Activated CD8-positive, alpha-beta memory T cell treated with anti-CD3 and anti-CD28 coated beads, Interleukin-2, amount 50 U/mL, for 4 hours (primary cell): ENCODE results near the gene ACACB.
"Not testable (repeated sequence)": the region's sequence is repeated elsewhere in the genome, so short reads cannot be mapped to it uniquely, and the experiment has no call there.

Experiments used
- DNase-seq: peaks from one replicate; pipeline ENCODE4 v3.0.0-alpha.2; 2020

The ACACB gene

GRCh38 chr12:109147126-109147525, 30.7 kb downstream of the ACACB start:
- DNase-seq, result not testable (repeated sequence)

GRCh38 chr12:109147954-109148353, 31.6 kb downstream of the ACACB start:
- DNase-seq, result no peak

DNA sequence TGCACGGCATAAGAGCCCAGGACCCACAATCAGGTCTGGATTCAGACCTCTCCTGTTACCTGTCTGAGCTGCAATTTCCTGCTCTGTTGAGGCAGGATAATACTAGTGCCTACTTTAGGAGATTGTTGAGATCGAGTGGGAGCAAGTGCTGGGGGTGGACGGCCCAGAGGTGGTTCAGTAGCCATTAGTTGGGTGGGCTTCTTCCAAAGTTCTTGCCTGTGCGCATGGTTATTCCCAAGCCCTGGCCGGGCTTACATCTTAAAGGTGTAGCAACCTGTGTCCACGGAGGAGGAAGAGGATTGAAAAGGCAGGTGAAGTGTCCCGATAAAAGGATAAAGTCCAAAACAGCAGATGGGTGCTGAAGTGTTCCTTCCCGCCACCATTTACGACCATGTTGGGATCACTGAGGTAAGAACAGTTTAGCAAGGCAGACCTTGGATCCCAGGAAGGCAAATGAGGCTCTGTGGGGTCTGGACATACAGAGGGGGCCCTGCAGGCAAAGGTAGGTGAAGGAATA, 33.8 kb downstream of the ACACB start:
- no peak for DNase-seq

DNA sequence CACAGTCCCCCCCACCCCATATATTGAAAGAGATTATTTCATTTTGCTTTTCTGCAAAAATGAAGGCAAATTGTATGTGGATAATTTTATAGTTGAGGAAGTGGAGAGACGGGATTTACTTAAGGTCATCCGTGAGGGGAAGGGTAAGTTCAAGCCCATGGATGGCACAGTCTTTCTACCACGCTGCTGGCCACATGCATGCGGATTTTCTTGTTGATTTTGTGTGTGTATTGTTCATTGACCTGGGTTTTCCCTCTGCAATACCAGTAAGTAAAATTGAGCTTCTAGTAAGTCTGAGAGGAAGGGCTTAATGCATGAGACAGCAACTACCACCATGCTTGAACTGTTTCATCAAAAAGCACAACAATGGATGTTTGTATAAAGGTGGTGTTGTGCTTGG, 35.1 kb downstream of the ACACB start:
- DNase-seq, result no peak

DNA sequence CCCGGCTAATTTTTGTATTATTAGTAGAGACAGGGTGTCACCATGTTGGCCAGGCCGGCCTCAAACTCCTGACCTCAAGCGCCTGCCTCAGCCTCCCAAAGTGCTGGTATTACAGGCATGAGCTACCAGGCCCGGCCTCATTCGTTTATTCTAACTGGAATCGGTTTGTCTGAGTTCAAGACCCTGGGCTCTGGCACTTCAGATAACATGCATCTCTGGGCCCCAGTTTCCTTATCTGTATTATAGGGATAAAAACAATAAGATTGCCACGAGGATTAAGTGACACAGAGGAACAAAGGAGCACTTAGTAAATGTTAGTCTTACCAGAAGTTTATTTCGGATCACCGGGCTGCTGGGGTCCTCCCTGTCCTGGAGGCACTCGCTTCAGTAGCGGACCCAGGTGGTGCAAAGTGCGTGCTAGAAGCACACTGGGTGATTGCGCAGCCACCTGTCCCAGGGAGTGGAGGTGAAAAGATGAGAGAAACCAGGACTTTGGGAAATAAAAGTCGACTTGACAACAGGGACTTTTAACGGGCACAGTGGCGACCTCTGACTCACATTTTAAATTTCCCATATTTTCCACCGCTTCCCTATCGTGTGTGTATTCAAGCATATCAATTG, 37.5 kb downstream of the ACACB start:
- no peak for DNase-seq

DNA sequence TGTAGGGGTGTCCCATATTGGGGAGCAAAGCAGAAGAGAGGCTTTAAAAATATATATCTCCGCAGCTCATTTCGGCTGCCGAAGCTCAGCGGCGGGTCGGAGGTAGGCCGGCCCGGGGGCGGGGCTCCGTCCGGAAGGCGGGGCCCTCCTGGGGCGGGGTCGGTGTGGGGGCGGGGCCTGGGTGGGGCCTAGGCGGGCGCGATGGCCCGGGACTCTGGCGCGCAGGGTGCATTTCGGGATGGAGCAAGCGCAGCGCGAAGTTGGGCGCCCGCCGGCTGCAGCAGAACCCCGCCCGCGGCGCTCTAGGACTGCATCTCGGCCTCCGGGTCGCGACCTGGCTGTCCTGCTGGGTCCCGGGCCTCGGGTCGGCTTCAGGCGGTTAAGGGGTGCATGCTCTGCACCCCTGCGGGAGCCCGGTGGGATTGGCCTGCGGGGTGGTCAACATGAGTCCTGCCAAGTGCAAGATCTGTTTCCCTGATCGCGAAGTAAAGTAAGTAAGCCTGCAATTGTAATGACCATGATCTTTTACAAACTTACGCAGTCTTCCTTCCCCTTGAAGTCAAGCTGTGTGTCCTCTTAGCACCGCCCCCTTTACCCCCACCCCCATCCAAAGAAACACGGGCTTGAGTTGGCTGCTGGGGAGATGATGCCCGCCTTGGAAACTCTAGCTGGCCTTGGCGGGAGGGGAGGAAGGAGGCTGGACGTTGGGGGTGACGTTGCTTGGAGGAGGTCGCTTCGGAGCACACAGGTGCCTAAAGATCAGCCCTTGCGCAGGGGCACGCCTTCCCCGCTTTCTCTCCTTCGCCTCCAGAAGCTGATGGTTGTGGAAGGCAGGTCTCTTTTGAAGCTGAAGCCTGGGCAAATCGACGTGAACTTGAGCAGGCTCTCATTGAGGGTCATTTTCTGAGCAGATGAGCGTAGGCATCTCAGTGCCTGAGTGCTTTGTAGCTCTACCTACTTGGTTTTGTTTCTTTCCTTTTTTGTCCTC, 38.4 kb downstream of the ACACB start:
- peak; percentile 77 for DNase-seq

DNA sequence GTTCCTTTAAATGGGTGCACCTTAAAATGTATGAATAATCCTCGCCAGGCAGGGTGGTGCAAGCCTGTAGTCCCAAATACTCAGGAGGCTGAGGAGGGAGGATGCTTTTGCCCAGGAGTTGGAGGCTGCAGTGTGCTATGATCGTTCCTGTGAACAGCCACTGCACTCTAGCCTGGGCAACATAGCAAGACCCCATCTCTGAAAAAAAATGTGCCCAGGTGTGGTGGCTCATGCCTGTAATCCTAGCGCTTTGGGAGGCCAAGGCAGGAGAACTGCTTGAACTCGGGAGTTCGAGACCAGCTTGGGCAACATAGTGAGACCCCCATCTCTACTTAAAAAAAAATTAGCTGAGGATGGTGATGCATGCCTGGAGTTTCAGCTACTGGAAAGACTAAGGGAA, 39.6 kb downstream of the ACACB start:
- no peak for DNase-seq

GRCh38 chr12:109156586-109156985, 40.2 kb downstream of the ACACB start:
- DNase-seq, result no peak

DNA sequence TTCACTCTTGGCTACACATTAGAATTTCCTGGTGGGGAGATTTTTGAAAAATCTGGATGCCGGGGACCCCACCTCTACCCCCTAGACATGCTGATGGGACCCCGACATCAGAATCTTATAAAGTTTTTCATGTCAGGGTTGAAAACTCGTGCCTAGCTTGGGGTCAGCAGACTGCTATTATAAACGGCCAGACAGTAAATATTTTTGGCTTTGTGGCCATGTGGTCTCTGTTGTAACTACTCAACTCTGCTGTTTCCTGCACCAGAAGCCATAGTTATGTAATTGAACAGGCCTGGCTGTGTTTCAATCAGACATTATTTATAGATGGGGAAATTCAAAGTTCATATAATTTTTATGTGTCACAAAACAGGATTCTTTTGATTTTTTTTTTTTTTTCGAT, 41.6 kb downstream of the ACACB start:
- DNase-seq, result no peak

GRCh38 chr12:109160433-109160832, 44.0 kb downstream of the ACACB start:
- no peak for DNase-seq

DNA sequence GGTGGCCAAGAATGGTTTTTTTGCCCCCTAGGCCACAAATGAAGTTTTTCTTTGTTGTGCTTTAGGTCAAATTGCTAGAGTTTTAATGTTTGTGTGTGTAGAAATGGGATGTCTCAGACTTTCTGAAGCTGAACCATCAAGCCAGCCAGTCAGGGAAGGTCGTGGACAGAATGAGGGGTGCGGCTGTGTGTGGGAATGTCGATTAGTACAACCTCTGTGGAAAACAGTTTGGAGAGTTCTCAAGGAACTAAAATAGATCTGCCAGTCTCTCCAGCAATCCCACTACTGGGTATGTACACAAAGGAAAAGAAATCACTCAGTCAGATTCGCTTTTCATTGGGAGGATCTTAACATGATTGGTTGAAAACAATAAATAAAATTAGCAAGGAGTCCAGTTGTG, 44.5 kb downstream of the ACACB start:
- DNase-seq, result no peak

- DNase-seq, result no peak
Observed at GRCh38 chr12:109162551-109162950, 46.2 kb downstream of the ACACB start.

GRCh38 chr12:109163167-109163566, 46.8 kb downstream of the ACACB start:
- DNase-seq, result no peak

GRCh38 chr12:109165599-109165998, 49.2 kb downstream of the ACACB start:
- no peak for DNase-seq

DNA sequence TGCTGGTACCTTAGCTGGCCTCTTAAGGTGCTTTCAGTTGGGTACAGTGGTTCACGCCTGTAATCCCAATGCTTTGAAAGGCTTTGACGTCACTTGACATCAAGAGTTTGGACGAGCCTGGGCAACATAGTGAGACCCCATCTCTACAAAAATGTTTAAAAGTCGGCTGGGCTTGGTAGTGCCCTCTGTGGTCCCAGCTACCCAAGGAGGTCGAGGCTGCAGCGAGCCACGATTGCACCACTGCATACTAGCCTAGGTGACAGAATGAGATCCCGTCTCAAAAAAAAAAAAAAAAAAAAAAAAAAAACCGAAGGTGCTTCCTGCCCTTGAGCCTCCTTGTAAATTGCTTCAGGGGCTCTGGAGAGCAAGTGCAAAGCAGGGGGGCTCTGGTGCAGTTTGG, 50.0 kb downstream of the ACACB start:
- no peak for DNase-seq

DNA sequence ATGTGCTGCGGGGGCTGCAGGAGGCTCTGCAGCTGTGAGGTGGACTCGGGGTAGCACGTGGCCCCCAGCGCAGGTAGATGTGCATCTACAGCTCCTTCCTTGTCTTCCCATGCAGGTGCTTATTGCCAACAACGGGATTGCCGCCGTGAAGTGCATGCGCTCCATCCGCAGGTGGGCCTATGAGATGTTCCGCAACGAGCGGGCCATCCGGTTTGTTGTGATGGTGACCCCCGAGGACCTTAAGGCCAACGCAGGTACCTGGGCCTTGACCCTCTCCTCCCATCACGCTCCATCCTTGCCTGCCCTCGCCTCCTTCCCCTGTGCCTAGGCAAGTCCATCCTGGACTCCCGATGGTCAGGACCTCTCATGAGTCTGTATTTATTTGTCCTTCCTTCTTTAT, 51.4 kb downstream of the ACACB start:
- no peak for DNase-seq

- DNase-seq, result no peak
Observed at GRCh38 chr12:109169262-109169661, 52.9 kb downstream of the ACACB start.

- no peak for DNase-seq
Observed at GRCh38 chr12:109169686-109170085, 53.3 kb downstream of the ACACB start.

GRCh38 chr12:109170324-109170723, 53.9 kb downstream of the ACACB start:
- DNase-seq, result no peak

- DNase-seq, result not testable (repeated sequence)
Observed at GRCh38 chr12:109172787-109173186, 56.4 kb downstream of the ACACB start.

GRCh38 chr12:109173443-109174240, 57.3 kb downstream of the ACACB start:
- DNase-seq, result no peak

DNA sequence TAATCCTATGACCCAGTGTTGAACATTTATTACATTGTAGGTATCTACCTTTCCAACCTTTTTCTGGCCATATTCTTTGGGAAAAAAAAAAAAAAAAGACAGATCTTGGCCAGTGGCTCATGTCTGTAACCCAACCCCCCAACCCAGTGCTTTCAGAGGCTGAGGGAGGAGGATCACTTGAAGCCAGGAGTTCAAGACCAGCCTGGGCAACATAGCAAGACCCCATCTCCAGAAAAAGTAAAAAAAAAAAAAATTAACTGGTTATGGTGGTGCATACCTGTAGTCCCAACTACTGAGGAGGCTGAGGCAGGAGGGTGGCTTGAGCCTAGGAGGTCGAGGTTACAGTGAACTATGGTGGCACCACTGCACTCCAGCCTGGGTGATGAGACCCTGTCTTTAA, 58.1 kb downstream of the ACACB start:
- DNase-seq, result no peak

GRCh38 chr12:109178532-109178931, 62.1 kb downstream of the ACACB start:
- DNase-seq, result no peak
